Upper lobe of left lung (tissue), 4 donors: ENCODE measurements around the gene BAD.

Source experiments
- POLR2AphosphoS5 ChIP-seq, 2 donors: sonication (generic); formaldehyde crosslinking; IDR thresholded peaks; one replicate each; pipeline ENCODE4 v1.5.1; 2017; ENCODE audit warnings: antibody characterized with exemption in 2 of 2
- TF ChIP-seq, protein P1 (sequence below), 6 experiments: fragments of 450-650 bp in 4 of 6; fragments of 200-600 bp in 2 of 6; sonication (generic) in 2 of 6; IDR thresholded peaks; one replicate each; pipeline ENCODE4 v1.5.1; 2016 to 2019; ENCODE audit warnings: antibody characterized with exemption in 6 of 6

- TF ChIP-seq, protein P1, sequence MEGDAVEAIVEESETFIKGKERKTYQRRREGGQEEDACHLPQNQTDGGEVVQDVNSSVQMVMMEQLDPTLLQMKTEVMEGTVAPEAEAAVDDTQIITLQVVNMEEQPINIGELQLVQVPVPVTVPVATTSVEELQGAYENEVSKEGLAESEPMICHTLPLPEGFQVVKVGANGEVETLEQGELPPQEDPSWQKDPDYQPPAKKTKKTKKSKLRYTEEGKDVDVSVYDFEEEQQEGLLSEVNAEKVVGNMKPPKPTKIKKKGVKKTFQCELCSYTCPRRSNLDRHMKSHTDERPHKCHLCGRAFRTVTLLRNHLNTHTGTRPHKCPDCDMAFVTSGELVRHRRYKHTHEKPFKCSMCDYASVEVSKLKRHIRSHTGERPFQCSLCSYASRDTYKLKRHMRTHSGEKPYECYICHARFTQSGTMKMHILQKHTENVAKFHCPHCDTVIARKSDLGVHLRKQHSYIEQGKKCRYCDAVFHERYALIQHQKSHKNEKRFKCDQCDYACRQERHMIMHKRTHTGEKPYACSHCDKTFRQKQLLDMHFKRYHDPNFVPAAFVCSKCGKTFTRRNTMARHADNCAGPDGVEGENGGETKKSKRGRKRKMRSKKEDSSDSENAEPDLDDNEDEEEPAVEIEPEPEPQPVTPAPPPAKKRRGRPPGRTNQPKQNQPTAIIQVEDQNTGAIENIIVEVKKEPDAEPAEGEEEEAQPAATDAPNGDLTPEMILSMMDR (IDR thresholded peaks at IDR 0.05): no peak
- TF ChIP-seq POLR2AphosphoS5 (IDR thresholded peaks at IDR 0.05): no peak
These were observed 36.6 kb upstream of the BAD start for GRCh38 chr11:64321026-64321425.
